Lung (tissue), 13 donors: ENCODE data around the gene DNAH17. TPM values are rescaled to one million over a fixed set of nuclear protein-coding genes. Genes with fewer than 3 reads are reported as not detected.

Experiments
- ATAC-seq: fragments of 200-7000 bp; cut with Tn5 transposase; one replicate; pipeline ENCODE4 v1.9.1; 2020; ENCODE audit warnings: moderate number of reproducible peaks; ENCODE audit not compliant: insufficient read depth, low FRiP score
- DNase-seq, 3 donors: peaks; one replicate each; pipeline ENCODE4 v3.0.0-alpha.2; 2013 to 2017
- H3K27ac ChIP-seq, 2 donors: one replicate each; pipeline ENCODE4 v1.5.1; 2013; ENCODE audit warnings: mild to moderate bottlenecking in 2 of 2, moderate library complexity in 2 of 2, control low read depth in 1 of 2, inconsistent platforms in 1 of 2, low read depth in 1 of 2, low read length in 1 of 2
- H3K27me3 ChIP-seq, 3 donors: one replicate each; pipeline ENCODE4 v1.5.1; 2013; ENCODE audit warnings: low read length in 2 of 3; ENCODE audit not compliant: control insufficient read depth in 3 of 3, insufficient read depth in 3 of 3
- H3K36me3 ChIP-seq, 4 donors: one replicate each; pipeline ENCODE4 v1.5.1; 2013; ENCODE audit warnings: low read length in 4 of 4, mild to moderate bottlenecking in 1 of 4, moderate library complexity in 1 of 4; ENCODE audit not compliant: control insufficient read depth in 4 of 4, insufficient read depth in 4 of 4
- H3K4me1 ChIP-seq, 5 donors: one replicate each; pipeline ENCODE4 v1.5.1; 2013; ENCODE audit warnings: low read length in 5 of 5, mild to moderate bottlenecking in 2 of 5, moderate library complexity in 1 of 5; ENCODE audit not compliant: control insufficient read depth in 5 of 5, insufficient read depth in 5 of 5
- H3K4me3 ChIP-seq: one replicate; pipeline ENCODE4 v1.5.1; 2013; ENCODE audit warnings: mild to moderate bottlenecking, control low read depth, moderate library complexity
- H3K9ac ChIP-seq, 2 donors: one replicate each; pipeline ENCODE4 v1.5.1; 2013; ENCODE audit warnings: low read length in 2 of 2, control low read depth in 1 of 2; ENCODE audit not compliant: insufficient read depth in 1 of 2
- H3K9me3 ChIP-seq, 4 donors: one replicate each; pipeline ENCODE4 v1.5.1; 2013; ENCODE audit warnings: low read length in 3 of 4, mild to moderate bottlenecking in 1 of 4, moderate library complexity in 1 of 4; ENCODE audit not compliant: control insufficient read depth in 4 of 4, insufficient read depth in 3 of 4
- WGBS, 2 donors: extraction: QIAGEN DNeasy Blood & Tissue Kit; methylation state at CpG; one replicate each; pipeline ENCODE4 v1.1.7; 2013; 5-methylcytosine and 5-hydroxymethylcytosine counted together
- polyA plus RNA-seq, 2 donors: library from polyadenylated mRNA; stranded (reverse); fragments of 200-250 nt; gene quantifications; one replicate each; pipeline ENCODE4 v1.2.1, GENCODE V29; 2013
- small RNA-seq: library from RNA; depleted of rRNA; stranded (forward); fragments of <200 nt; gene quantifications from one replicate; pipeline ENCODE3, GENCODE V24; 2014; ENCODE audit warnings: low replicate concordance
- total RNA-seq, 2 donors: library from RNA; depleted of rRNA in 1 of 2; stranded (reverse); fragments of >200 nt in 1 of 2; gene quantifications; one replicate each; pipeline ENCODE4 v1.2.1, GENCODE V29; 2014 to 2021
- TF ChIP-seq, protein P1 (sequence below): IDR thresholded peaks from 2 replicates; pipeline ENCODE4 v1.5.1; 2012; ENCODE audit warnings: mild to moderate bottlenecking; ENCODE audit errors: control extremely low read depth, extremely low read depth
- donor health status: control.
- donor health status: control.
- donor health status: Bipolar disorder and iron deficiency.
- donor health status: healthy.
- donor health status: DM: yes; HTN: yes; CAD: no.

The DNAH17 gene
- total and polyA plus RNA-seq, 4 donors = 0.44 to 1.6 (median 1.2) TPM

DNA sequence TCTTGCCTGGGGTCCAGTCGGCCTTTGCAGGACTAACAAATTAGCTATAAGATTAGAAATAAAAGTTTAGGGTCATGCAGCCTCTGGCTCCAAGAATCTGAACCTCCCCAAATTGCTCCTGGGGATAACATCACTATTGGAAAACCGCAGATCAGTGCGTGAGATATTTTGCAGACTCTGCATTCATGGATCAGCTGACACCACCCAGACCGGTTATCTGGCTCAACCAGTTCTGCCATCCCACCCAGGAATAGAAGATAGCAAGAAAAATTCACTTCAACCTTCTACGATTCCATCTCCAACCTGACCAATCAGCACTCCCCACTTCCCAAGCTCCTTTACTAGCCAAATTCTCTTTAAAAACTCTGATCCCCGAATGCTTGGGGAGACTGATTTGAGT is 203.0 kb downstream of the DNAH17 start:
- Histone ChIP-seq H3K4me3 (no peak overlapping the region), H3K36me3 (no peaks in the 10 kb centered on the region), H3K27ac (peak overlapping the region in 1 of 2 donors; percentile 76), H3K9me3 (no peaks in the 10 kb centered on the region), H3K4me1 (peaks cover 0 to 18% (median 0%) of the 10 kb centered on the region in 5 donors), H3K9ac (no peak overlapping the region), H3K27me3 (no peaks in the 10 kb centered on the region)
- ATAC-seq = no peak
- TF ChIP-seq, protein P1, sequence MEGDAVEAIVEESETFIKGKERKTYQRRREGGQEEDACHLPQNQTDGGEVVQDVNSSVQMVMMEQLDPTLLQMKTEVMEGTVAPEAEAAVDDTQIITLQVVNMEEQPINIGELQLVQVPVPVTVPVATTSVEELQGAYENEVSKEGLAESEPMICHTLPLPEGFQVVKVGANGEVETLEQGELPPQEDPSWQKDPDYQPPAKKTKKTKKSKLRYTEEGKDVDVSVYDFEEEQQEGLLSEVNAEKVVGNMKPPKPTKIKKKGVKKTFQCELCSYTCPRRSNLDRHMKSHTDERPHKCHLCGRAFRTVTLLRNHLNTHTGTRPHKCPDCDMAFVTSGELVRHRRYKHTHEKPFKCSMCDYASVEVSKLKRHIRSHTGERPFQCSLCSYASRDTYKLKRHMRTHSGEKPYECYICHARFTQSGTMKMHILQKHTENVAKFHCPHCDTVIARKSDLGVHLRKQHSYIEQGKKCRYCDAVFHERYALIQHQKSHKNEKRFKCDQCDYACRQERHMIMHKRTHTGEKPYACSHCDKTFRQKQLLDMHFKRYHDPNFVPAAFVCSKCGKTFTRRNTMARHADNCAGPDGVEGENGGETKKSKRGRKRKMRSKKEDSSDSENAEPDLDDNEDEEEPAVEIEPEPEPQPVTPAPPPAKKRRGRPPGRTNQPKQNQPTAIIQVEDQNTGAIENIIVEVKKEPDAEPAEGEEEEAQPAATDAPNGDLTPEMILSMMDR = no peak
- DNase-seq = no peak
- WGBS, 2 donors = 75 to 91% methylated on average over 6 of the region's 6 CpGs

Small RNA genes lying within 50 kb of the gene (small RNA-seq; reads per million reads assigned to genes)
- gene RF00415 (not detected), gene RN7SL454P (not detected)

Other genes with a start within 250 kb of the DNAH17 start
- 10 to 100 TPM; 65.8 to 83.8 TPM for gene SOCS3, start 217.3 kb downstream of the DNAH17 start, total RNA-seq
- gene SOCS3, start 217.3 kb downstream of the DNAH17 start, polyA plus RNA-seq = 100 to 1,000 TPM; 143 to 545 TPM
- 100 to 1,000 TPM in 1 of 2 donors, 10 to 100 TPM in 1; 90.6 to 104 TPM for gene PGS1, start 198.7 kb downstream of the DNAH17 start, total RNA-seq
- gene PGS1, start 198.7 kb downstream of the DNAH17 start, polyA plus RNA-seq = 10 to 100 TPM; 44.9 to 98.0 TPM
- gene CYTH1, start 204.9 kb upstream of the DNAH17 start, total RNA-seq = 10 to 100 TPM; 67.0 to 97.2 TPM
- gene CYTH1, start 204.9 kb upstream of the DNAH17 start, polyA plus RNA-seq = 10 to 100 TPM; 50.5 to 85.1 TPM